Endothelial cell of umbilical vein (primary cell): ENCODE data around the gene GSTK1. TPM values are rescaled to one million over a fixed set of nuclear protein-coding genes. Genes with fewer than 3 reads are reported as not detected.

Source experiments
- BruUV-seq: library from RNA; stranded (reverse); fragments of 400-500 nt; replicated peaks from 2 replicates; lab custom pipeline; 2021; lab: Mats Ljungman, UMichigan
- CTCF ChIA-PET: fragments of 300-600, 350-600 bp; sonication (Branson Sonifier 250); formaldehyde crosslinking; loops from one replicate; lab custom pipeline; 2021; ENCODE audit warnings: antibody characterized with exemption, inconsistent platforms; lab: Charles Lee
- POLR2A ChIA-PET: fragments of 300-600, 350-600 bp; sonication (Branson Sonifier 250); formaldehyde crosslinking; loops from one replicate; lab custom pipeline; 2021; ENCODE audit warnings: antibody characterized with exemption, inconsistent platforms; lab: Charles Lee
- DNase-seq: peaks from one replicate; pipeline ENCODE4 v3.0.0-alpha.2; 2011; ENCODE audit warnings: low read depth, low spot score
- FAIRE-seq: peaks from 2 replicates; lab custom pipeline; 2011; peaks lifted over from hg19 to GRCh38; lab: Jason Lieb, UNC
- H2AFZ ChIP-seq: 2 replicates; pipeline ENCODE4 v1.6.0; 2012; ENCODE audit warnings: low read depth, low read length, control low read depth, inconsistent platforms
- H3K27ac ChIP-seq: 2 replicates; pipeline ENCODE4 v1.5.1; 2011; ENCODE audit warnings: low read depth, mild to moderate bottlenecking, control low read depth, low read length, moderate library complexity; ENCODE audit not compliant: insufficient read depth
- H3K27me3 ChIP-seq, 2 experiments: 2 replicates each; pipeline versions ENCODE4 v1.6.0 to v1.6.1; 2011; ENCODE audit warnings: low read length in 2 of 2, mixed read lengths in 1 of 2; ENCODE audit not compliant: control insufficient read depth in 2 of 2, insufficient read depth in 2 of 2
- H3K36me3 ChIP-seq, 2 experiments: 2 replicates in 1 of 2; 3 replicates in 1 of 2; pipeline ENCODE4 v1.5.1; 2011; ENCODE audit warnings: low read length in 2 of 2, mild to moderate bottlenecking in 1 of 2, moderate library complexity in 1 of 2; ENCODE audit not compliant: control insufficient read depth in 2 of 2, insufficient read depth in 2 of 2; ENCODE audit errors: extremely low read depth in 1 of 2
- H3K4me1 ChIP-seq: 3 replicates; pipeline ENCODE4 v1.5.1; 2011; ENCODE audit warnings: mild to moderate bottlenecking, low read length; ENCODE audit not compliant: control insufficient read depth, insufficient read depth; ENCODE audit errors: extremely low read depth
- H3K4me2 ChIP-seq: 2 replicates; pipeline ENCODE4 v1.6.1; 2011; ENCODE audit warnings: low read length, control low read depth, mixed read lengths; ENCODE audit not compliant: insufficient read depth
- H3K4me3 ChIP-seq, 3 experiments: fragments of 200-600 bp in 1 of 3; sonication (generic), shearing (Covaris generic) in 1 of 3; replicated peaks in 1 of 3; 2 replicates each; pipeline ENCODE4 v1.5.1; 2011 to 2016; ENCODE audit warnings: control low read depth in 3 of 3, low read length in 3 of 3, mild to moderate bottlenecking in 2 of 3, inconsistent platforms in 1 of 3, low read depth in 1 of 3, moderate library complexity in 1 of 3; ENCODE audit not compliant: insufficient read depth in 1 of 3
- H3K79me2 ChIP-seq: 2 replicates; pipeline ENCODE4 v1.6.0; 2012; ENCODE audit warnings: low read length, inconsistent platforms; ENCODE audit not compliant: control insufficient read depth, insufficient read depth
- H3K9ac ChIP-seq: replicated peaks from 2 replicates; pipeline ENCODE3; 2011; ENCODE audit warnings: low read length, control low read depth; ENCODE audit not compliant: insufficient read depth; ENCODE audit errors: extremely low read depth
- H3K9me1 ChIP-seq: replicated peaks from 3 replicates; pipeline ENCODE4 v1.6.0; 2011; ENCODE audit warnings: mild to moderate bottlenecking, low read length; ENCODE audit not compliant: control insufficient read depth, insufficient read depth; ENCODE audit errors: extremely low read depth
- H3K9me3 ChIP-seq: replicated peaks from 2 replicates; pipeline ENCODE4 v1.5.1; 2012; ENCODE audit warnings: low read length, inconsistent platforms; ENCODE audit not compliant: control insufficient read depth, insufficient read depth
- H4K20me1 ChIP-seq: replicated peaks from 2 replicates; pipeline ENCODE3; 2011; ENCODE audit warnings: mild to moderate bottlenecking, low read length; ENCODE audit not compliant: control insufficient read depth, insufficient read depth; ENCODE audit errors: extremely low read depth
- CTCF ChIP-seq, 2 donors: IDR thresholded peaks; 1 replicate in 1 of 2; 2 replicates in 1 of 2; pipeline ENCODE4 v1.5.1; 2011; ENCODE audit warnings: low read length in 2 of 2, mild to moderate bottlenecking in 2 of 2, moderate library complexity in 2 of 2, control low read depth in 1 of 2, inconsistent platforms in 1 of 2, low read depth in 1 of 2; ENCODE audit not compliant: insufficient read depth in 1 of 2; ENCODE audit errors: extremely low read depth in 1 of 2
- EZH2 ChIP-seq: IDR thresholded peaks from 2 replicates; pipeline ENCODE4 v1.6.1; 2012; ENCODE audit warnings: borderline replicate concordance, low read depth, mild to moderate bottlenecking, moderate library complexity, low read length, inconsistent platforms; ENCODE audit not compliant: severe bottlenecking
- FOS ChIP-seq: IDR thresholded peaks from 2 replicates; pipeline ENCODE4 v1.6.1; 2011; ENCODE audit warnings: mild to moderate bottlenecking, low read length, moderate library complexity, borderline replicate concordance; ENCODE audit not compliant: insufficient read depth
- GATA2 ChIP-seq: IDR thresholded peaks from 2 replicates; pipeline ENCODE4 v1.7.0; 2011; ENCODE audit warnings: low read depth, mild to moderate bottlenecking, moderate library complexity, mixed read lengths, low read length; ENCODE audit not compliant: insufficient read length, insufficient read depth
- JUN ChIP-seq: IDR thresholded peaks from 2 replicates; pipeline ENCODE4 v1.6.1; 2011; ENCODE audit warnings: borderline replicate concordance, low read depth; ENCODE audit not compliant: insufficient read length, insufficient read depth
- MAX ChIP-seq: IDR thresholded peaks from 2 replicates; pipeline ENCODE4 v1.6.1; 2011; ENCODE audit not compliant: insufficient read depth, insufficient read length
- MYC ChIP-seq: IDR thresholded peaks from one replicate; pipeline ENCODE4 v1.6.1; 2011; ENCODE audit warnings: mild to moderate bottlenecking, low read depth, low read length
- POLR2A ChIP-seq: IDR thresholded peaks from 2 replicates; pipeline ENCODE4 v1.6.1; 2012; ENCODE audit warnings: low read depth, mild to moderate bottlenecking, control low read depth, low read length
- POLR2AphosphoS5 ChIP-seq: IDR thresholded peaks from 2 replicates; pipeline ENCODE4 v1.6.1; 2012; ENCODE audit warnings: low read depth, mild to moderate bottlenecking, control low read depth, low read length, moderate library complexity; ENCODE audit not compliant: insufficient read depth
- dilution Hi-C: fragments of 300-500 bp; cut with MboI; formaldehyde crosslinking; loops from one replicate; pipeline ENCODE4 v1.15.0; 2019; ENCODE audit warnings: low sequenced_read_pairs; ENCODE audit not compliant: extremely low pct_ligation_motif_present
- intact Hi-C: fragments of 100-400 bp; cut with micrococcal nuclease; formaldehyde crosslinking; loops from one replicate; pipeline ENCODE4 v1.10.0; 2022
- polyA plus RNA-seq, 4 experiments: library from polyadenylated mRNA; depleted of rRNA in 3 of 4; stranded (reverse) in 3 of 4; unstranded in 1 of 4; fragments of >200 nt; gene quantifications; 2 replicates each; pipeline versions ENCODE4 v1.2.1 to v1.2.3, GENCODE V29; 2011 to 2012; ENCODE audit warnings: missing spikeins in 1 of 4
- total RNA-seq: library from RNA; stranded (reverse); gene quantifications from 2 replicates; pipeline ENCODE4 v1.2.3, GENCODE V29; 2021

GSTK1 gene
- total and polyA plus RNA-seq, 2 donors (not counting 3 experiments of a cell fraction or from before 2014, with no cell fraction given) = 119 to 132 TPM

GRCh38 chr7:143243614-143244013 lies 19.6 kb upstream of the GSTK1 start:
- no peak overlapping the region for H2AFZ ChIP-seq
- no peaks in the 10 kb centered on the region for H3K9me1 ChIP-seq
- CTCF ChIA-PET = interaction anchor here (1.2 to 2.2 kb wide), 2 partner anchors 55 to 137 kb away, joined by 4 read pairs; no protein-coding TSS in a partner anchor
- H3K79me2 ChIP-seq = no peaks in the 10 kb centered on the region
- dilution Hi-C loops = no loop called here
- TF ChIP-seq POLR2A (no peak), POLR2AphosphoS5 (no peak), GATA2 (no peak), MYC (no peak), CTCF (IDR thresholded peaks at IDR 0.05; ENCODE audit: extremely low read depth in 1 of 2, insufficient read depth in 1 of 2, low read depth in 1 of 2, low read length in 2 of 2) (no peak), MAX (no peak), JUN (no peak), EZH2 (no peak), FOS (no peak)
- FAIRE-seq (no peak), DNase-seq (no peak)
- no peaks in the 10 kb centered on the region for H4K20me1 ChIP-seq
- peaks cover 6% of the 10 kb centered on the region for H3K4me1 ChIP-seq
- H3K4me2 ChIP-seq = no peak overlapping the region
- no peaks in the 10 kb centered on the region for H3K9me3 ChIP-seq
- H3K27me3 ChIP-seq = peaks cover 2 to 5% of the 10 kb centered on the region in 2 experiments
- no TSS peak for BruUV-seq
- H3K36me3 ChIP-seq = no peaks in the 10 kb centered on the region
- H3K4me3 ChIP-seq = no peak overlapping the region
- H3K27ac ChIP-seq = no peak overlapping the region
- no peak overlapping the region for H3K9ac ChIP-seq
- POLR2A ChIA-PET = no interaction called here
- intact Hi-C loops = loop anchor here (5.0 kb wide), 3 partner anchors 44 to 264 kb away; partner anchors contain the start of gene CASP2
